Fibroblast of the aortic adventitia (primary cell): ENCODE results near the gene BRI3. TPM values are rescaled to one million over a fixed set of nuclear protein-coding genes. Genes with fewer than 3 reads are reported as not detected.

Source experiments
- DNase-seq: peaks from one replicate; pipeline ENCODE4 v3.0.0-alpha.2; 2010; ENCODE audit warnings: low read depth
- H3K4me3 ChIP-seq: 2 replicates; pipeline ENCODE4 v1.5.1; 2011; ENCODE audit warnings: low read depth, mild to moderate bottlenecking, control low read depth, low read length, moderate library complexity
- CTCF ChIP-seq: IDR thresholded peaks from 2 replicates; pipeline ENCODE4 v1.5.1; 2011; ENCODE audit warnings: mild to moderate bottlenecking, low read length, control low read depth, inconsistent platforms; ENCODE audit not compliant: insufficient read depth
- total RNA-seq: library from RNA; depleted of rRNA; stranded (reverse); fragments of >200 nt; gene quantifications from 2 replicates; pipeline ENCODE4 v1.2.3, GENCODE V29; 2012; ENCODE audit warnings: low replicate concordance

Gene BRI3
- total RNA-seq, 1 donor = 105 TPM

DNA sequence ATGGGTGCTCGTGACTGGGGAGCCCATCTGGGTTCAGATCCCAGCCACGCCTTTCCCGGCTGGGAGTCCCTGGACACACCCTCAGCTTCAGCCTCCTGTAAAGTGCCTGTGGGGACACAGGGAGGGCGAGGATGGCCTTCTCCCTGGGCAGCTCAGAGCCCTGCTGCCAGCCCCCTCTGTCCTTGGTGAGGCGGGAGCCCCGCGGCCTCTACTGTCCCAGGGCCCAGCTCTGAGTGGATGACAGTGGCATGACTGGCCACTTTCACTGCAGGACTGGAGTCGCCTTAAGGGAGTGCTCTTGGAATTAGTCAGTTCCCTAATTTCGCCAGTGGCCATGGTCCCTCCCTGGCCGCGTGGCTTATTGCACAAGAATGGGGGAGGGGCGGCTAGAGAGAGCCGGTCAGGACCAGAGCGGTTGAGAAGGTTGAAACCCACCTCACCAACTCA, 4.6 kb downstream of the BRI3 start:
- peak; percentile 52 for DNase-seq
- H3K4me3 ChIP-seq = peak overlapping the region; percentile 95
- TF ChIP-seq CTCF = no peak

DNA sequence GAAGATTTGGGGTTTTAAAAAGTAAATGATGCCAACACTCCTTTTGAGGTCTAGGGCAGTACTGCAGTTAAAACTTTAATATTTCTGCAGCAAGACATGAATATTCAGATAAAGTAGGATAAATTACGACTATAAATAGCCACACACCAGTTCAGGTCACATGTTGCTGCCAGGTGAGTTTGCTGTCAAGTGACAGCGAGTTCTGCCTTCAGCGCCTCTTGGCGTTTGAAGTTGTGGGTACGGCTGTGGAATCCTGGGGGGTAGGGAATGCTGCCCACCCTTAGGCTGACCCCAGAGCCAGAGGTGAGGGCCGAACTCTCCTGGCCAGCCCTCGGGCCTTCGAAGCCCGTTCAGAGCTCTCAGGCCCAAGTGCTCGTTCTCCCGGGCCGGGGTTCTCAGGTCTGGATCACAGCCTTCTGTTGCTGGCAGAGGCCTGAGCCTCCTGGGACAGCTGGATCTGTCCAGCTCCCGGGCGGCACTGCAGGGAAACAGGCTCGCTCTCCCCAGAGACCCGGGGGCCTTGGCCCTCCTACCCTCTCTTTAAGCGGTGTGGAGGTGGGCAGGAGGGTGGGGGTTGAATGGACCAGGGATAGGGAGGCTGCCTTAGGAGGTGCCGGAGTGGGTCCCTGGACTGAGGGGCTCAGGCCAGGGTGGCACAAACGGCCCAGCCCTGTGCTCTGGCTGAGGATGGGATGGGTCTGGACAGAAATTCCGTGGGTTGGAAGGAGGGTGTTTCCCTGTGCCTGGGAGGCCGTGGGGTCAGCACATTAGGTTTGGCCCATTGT, 5.4 kb downstream of the BRI3 start:
- no peak for DNase-seq
- peak; percentile 7 for TF ChIP-seq CTCF
- peak overlapping the region; percentile 95 for H3K4me3 ChIP-seq

DNA sequence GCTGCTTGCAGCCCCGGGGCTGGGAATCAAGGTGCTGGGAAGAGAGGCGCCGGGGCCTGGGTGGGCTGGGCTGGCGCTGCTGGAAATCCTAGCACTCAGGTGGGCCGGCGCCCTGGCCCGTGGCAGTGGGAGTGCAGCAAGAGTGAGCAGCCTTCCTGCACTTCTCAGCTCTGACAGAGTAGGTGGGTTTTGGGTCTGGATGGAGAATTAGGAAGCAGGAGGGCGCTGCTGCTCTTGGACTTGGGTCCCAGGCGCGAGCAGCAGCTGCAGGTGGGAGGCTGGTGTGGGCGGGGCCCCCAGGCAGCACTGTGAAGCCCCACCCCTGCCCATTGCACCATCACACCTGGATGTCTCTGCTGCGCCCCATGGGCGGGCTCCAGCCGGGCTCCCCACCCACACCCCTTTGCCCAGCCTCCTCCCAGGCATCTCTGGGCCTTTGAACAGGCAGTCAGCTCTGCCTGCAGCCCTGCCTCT, 6.0 kb downstream of the BRI3 start:
- no peak for DNase-seq
- no peak for TF ChIP-seq CTCF
- no peak overlapping the region for H3K4me3 ChIP-seq

DNA sequence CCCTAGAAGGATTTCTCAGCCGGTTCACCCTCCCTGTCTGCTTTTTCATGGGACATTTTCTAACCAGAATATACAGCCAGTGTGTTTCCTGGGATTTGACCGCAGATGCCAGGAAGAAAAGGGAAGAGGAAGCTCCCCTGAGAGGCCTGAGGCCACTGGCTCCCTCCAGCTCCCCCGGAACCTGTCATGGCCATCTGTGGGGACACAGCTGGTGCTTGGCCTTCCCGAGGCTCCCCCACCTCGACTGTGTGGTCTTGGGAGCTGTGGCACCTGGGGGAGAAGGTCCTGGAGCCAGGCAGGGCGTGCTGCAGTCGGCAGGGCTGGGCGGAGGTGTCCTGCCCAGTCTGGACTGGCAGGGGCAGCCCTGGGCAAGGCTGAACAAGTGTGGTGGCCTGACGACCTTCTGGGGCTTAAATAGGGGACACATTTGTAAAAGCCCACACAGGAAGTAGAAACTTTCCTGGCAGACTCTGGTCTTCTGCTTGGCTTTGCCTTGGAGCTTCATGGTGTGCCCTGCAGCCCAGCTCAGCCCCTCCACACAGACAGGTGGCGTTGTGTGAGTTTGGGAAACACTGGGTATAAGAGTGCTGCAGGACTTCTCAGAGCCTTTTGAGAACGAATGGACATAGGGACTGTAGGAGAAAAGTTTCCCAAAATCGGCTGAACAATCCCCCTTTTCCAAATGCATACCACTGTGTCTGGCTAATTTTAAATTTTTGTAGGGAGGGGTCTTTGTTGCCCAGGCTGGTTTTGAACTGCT, 6.8 kb downstream of the BRI3 start:
- H3K4me3 ChIP-seq = no peak overlapping the region
- DNase-seq = no peak
- TF ChIP-seq CTCF = no peak

- DNase-seq = no peak
- TF ChIP-seq CTCF = no peak
- H3K4me3 ChIP-seq = no peak overlapping the region
These were observed 7.9 kb downstream of the BRI3 start for GRCh38 chr7:98289333-98289875.

DNA sequence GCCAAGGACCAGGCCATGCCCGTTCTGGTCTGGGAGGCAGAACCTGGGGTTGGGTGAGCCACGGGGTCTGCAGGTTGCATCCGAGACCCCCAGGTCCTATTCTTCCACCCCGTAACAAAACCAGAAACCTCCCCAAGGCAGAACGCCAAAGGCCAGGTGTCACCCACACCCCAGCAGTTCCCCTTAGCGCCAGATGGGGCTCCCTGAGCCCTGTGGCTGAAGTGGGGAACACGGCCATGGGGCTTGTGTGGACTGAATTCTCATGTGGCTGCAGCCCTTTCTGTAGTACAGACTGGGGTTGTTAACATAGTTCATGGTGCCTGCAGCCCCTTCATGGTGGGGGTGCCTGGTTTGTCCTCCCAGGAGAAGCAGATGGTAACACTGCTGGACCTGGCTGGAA, 10.2 kb downstream of the BRI3 start:
- H3K4me3 ChIP-seq = no peak overlapping the region
- TF ChIP-seq CTCF = peak; percentile 19
- no peak for DNase-seq
